ENCODE results near the gene SPINT1. TPM values are rescaled to one million over a fixed set of nuclear protein-coding genes. Genes with fewer than 3 reads are reported as not detected.
A peak's percentile ranks its signal among the peaks of the same experiment; 100 is the strongest.

SPINT1 gene
- total RNA-seq, 1 donor from 2014 or later, result 76.5 TPM

DNA sequence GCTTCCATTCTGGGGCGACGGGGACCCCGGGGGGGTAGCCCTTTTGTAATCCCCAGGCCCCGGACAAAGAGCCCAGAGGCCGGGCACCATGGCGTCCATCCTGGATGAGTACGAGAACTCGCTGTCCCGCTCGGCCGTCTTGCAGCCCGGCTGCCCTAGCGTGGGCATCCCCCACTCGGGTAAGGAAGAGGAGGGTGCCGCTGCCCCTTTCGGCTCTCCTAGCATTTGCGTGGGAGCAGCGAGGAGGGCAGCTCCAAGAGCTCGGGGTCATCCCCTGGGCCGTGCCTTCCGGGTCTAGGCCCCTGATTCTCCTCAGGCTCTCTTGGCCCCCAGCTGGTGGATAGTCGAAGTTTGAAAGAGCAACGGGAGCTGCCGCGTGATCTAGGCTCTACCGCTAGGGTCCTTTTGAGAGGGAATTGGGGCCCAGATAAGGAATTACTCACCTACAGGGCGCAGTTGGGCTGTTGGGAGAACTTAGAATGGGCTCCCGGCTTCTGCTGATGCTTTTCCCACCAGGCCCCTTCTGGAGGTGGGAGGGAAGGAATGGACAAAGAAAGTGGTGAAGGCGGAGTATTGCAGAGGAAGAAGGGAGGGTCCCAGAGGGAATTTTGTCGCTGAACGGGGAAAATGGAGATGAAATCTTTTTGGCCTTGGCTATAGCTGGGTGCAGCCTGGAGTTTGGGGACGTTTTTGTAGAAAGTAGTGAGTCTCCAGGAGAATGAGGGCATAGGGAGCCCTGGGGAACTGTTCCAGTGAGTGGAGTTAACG lies 51.0 kb downstream of the SPINT1 start:
- H3K27ac ChIP-seq, result peak overlapping the region; percentile 92
- TF ChIP-seq, protein P1, sequence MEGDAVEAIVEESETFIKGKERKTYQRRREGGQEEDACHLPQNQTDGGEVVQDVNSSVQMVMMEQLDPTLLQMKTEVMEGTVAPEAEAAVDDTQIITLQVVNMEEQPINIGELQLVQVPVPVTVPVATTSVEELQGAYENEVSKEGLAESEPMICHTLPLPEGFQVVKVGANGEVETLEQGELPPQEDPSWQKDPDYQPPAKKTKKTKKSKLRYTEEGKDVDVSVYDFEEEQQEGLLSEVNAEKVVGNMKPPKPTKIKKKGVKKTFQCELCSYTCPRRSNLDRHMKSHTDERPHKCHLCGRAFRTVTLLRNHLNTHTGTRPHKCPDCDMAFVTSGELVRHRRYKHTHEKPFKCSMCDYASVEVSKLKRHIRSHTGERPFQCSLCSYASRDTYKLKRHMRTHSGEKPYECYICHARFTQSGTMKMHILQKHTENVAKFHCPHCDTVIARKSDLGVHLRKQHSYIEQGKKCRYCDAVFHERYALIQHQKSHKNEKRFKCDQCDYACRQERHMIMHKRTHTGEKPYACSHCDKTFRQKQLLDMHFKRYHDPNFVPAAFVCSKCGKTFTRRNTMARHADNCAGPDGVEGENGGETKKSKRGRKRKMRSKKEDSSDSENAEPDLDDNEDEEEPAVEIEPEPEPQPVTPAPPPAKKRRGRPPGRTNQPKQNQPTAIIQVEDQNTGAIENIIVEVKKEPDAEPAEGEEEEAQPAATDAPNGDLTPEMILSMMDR (IDR thresholded peaks at IDR 0.05), result peak; percentile 41
- no peaks in the 10 kb centered on the region for H3K9me3 ChIP-seq
- H3K4me3 ChIP-seq, result peak overlapping the region; percentile 91
- H3K4me1 ChIP-seq, result peaks cover 22% of the 10 kb centered on the region
- DNase-seq (peak; percentile 71), ATAC-seq (peak; percentile 73 to 74)
- no peaks in the 10 kb centered on the region for H3K27me3 ChIP-seq (ENCODE audit: low read depth)
- peaks cover 42% of the 10 kb centered on the region for H3K36me3 ChIP-seq
- intact Hi-C loops (cut with DNase I), result no loop called here

DNA sequence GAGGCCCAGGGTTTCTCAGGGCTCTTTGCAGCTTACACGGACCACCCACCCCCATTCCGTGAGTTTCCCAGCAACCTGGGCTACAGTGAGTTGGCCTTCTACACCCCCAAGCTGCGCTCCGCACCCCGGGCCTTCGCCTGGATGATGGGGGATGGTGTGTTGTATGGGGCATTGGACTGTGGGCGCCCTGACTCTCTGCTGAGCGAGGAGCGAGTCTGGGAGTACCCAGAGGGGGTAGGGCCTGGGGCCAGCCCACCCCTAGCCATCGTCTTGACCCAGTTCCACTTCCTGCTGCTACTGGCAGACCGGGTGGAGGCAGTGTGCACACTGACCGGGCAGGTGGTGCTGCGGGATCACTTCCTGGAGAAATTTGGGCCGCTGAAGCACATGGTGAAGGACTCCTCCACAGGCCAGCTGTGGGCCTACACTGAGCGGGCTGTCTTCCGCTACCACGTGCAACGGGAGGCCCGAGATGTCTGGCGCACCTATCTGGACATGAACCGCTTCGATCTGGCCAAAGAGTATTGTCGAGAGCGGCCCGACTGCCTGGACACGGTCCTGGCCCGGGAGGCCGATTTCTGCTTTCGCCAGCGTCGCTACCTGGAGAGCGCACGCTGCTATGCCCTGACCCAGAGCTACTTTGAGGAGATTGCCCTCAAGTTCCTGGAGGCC lies 55.8 kb downstream of the SPINT1 start:
- H3K36me3 ChIP-seq, result peaks cover 84% of the 10 kb centered on the region
- no peak overlapping the region for H3K27ac ChIP-seq
- H3K9me3 ChIP-seq, result no peaks in the 10 kb centered on the region
- H3K27me3 ChIP-seq (ENCODE audit: low read depth), result no peaks in the 10 kb centered on the region
- H3K4me3 ChIP-seq, result no peak overlapping the region
- DNase-seq, result no peak
- peaks cover 49% of the 10 kb centered on the region for H3K4me1 ChIP-seq
- TF ChIP-seq, protein P1 (IDR thresholded peaks at IDR 0.05), result no peak
- no peak for ATAC-seq
- intact Hi-C loops (cut with DNase I), result no loop called here

DNA sequence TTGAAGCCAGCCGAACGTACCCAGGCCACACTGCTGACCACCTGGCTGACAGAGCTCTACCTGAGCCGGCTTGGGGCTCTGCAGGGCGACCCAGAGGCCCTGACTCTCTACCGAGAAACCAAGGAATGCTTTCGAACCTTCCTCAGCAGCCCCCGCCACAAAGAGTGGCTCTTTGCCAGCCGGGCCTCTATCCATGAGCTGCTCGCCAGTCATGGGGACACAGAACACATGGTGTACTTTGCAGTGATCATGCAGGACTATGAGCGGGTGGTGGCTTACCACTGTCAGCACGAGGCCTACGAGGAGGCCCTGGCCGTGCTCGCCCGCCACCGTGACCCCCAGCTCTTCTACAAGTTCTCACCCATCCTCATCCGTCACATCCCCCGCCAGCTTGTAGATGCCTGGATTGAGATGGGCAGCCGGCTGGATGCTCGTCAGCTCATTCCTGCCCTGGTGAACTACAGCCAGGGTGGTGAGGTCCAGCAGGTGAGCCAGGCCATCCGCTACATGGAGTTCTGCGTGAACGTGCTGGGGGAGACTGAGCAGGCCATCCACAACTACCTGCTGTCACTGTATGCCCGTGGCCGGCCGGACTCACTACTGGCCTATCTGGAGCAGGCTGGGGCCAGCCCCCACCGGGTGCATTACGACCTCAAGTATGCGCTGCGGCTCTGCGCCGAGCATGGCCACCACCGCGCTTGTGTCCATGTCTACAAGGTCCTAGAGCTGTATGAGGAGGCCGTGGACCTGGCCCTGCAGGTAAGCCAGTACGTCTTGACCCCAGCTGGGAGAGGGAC lies 56.6 kb downstream of the SPINT1 start:
- peaks cover 51% of the 10 kb centered on the region for H3K4me1 ChIP-seq
- H3K9me3 ChIP-seq, result no peaks in the 10 kb centered on the region
- DNase-seq (no peak), ATAC-seq (no peak)
- H3K27ac ChIP-seq, result no peak overlapping the region
- peaks cover 88% of the 10 kb centered on the region for H3K36me3 ChIP-seq
- H3K27me3 ChIP-seq (ENCODE audit: low read depth), result no peaks in the 10 kb centered on the region
- no peak overlapping the region for H3K4me3 ChIP-seq
- TF ChIP-seq, protein P1 (IDR thresholded peaks at IDR 0.05), result no peak
- intact Hi-C loops (cut with DNase I), result no loop called here

DNA sequence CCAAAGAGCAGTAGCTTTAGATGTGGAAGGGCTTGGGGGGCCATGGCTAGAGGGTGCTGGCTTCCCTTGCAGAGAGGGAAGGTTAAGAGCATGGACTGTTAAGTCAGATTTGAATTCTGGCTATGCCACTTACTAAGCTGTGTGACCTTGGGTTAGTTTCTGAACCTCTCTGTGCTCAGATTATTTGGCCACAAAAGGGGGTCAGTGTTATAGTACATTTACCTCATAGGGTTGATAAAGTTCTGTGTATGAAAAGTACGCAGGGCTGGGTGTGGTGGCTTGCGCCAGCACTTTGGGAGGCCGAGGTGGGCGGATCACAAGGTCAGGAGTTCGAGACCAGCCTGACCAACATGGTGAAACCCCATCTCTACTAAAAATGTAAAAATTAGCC lies 57.2 kb downstream of the SPINT1 start:
- DNase-seq (no peak), ATAC-seq (no peak)
- TF ChIP-seq, protein P1 (IDR thresholded peaks at IDR 0.05), result no peak
- Histone ChIP-seq H3K27me3 (ENCODE audit: low read depth) (no peaks in the 10 kb centered on the region), H3K27ac (no peak overlapping the region), H3K36me3 (peaks cover 85% of the 10 kb centered on the region), H3K9me3 (no peaks in the 10 kb centered on the region), H3K4me1 (peaks cover 51% of the 10 kb centered on the region), H3K4me3 (no peak overlapping the region)
- intact Hi-C loops (cut with DNase I), result no loop called here
